Ishikawa (cell line): ENCODE results near the gene SLC9A9.

Experiments
- CREB1 ChIP-seq: IDR thresholded peaks from 2 replicates; pipeline ENCODE4 v1.6.1; 2012; ENCODE audit warnings: low read depth
- EGR1 ChIP-seq: IDR thresholded peaks from 2 replicates; pipeline ENCODE4 v1.6.1; 2012
- EP300 ChIP-seq: IDR thresholded peaks from 2 replicates; pipeline ENCODE4 v1.6.1; 2012; ENCODE audit warnings: borderline replicate concordance
- MAX ChIP-seq: IDR thresholded peaks from 2 replicates; pipeline ENCODE4 v1.6.1; 2012
- NFIC ChIP-seq: IDR thresholded peaks from 2 replicates; pipeline ENCODE4 v1.6.1; 2012
- REST ChIP-seq: IDR thresholded peaks from 2 replicates; pipeline ENCODE4 v1.6.1; 2012; ENCODE audit warnings: low read depth, mild to moderate bottlenecking
- TAF1 ChIP-seq: IDR thresholded peaks from 2 replicates; pipeline ENCODE4 v1.6.1; 2012; ENCODE audit warnings: low read depth, mild to moderate bottlenecking
- TCF12 ChIP-seq: IDR thresholded peaks from 2 replicates; pipeline ENCODE4 v1.6.1; 2012; ENCODE audit warnings: low read depth
- USF1 ChIP-seq: IDR thresholded peaks from 2 replicates; pipeline ENCODE4 v1.6.1; 2012

- TF ChIP-seq TCF12 (no peak), REST (no peak), TAF1 (no peak), MAX (no peak), EP300 (no peak), NFIC (peak; percentile 53), USF1 (no peak), CREB1 (no peak), EGR1 (no peak)
These were observed 541.9 kb downstream of the SLC9A9 start for GRCh38 chr3:143306407-143306806.
